Thoracic aorta (tissue), 2 donors: Measurements from ENCODE around the gene SBDS. TPM values are rescaled to one million over a fixed set of nuclear protein-coding genes. Genes with fewer than 3 reads are reported as not detected.
"Not testable (repeated sequence)": the region's sequence is repeated elsewhere in the genome, so short reads cannot be mapped to it uniquely, and the experiment has no call there.

Source experiments
- ATAC-seq: fragments of 150-250 bp; one replicate; pipeline ENCODE4 v1.8.0; 2017; ENCODE audit warnings: low read depth; ENCODE audit not compliant: insufficient number of reproducible peaks, low FRiP score
- DNase-seq: peaks from one replicate; pipeline ENCODE4 v3.0.0-alpha.2; 2020; ENCODE audit warnings: low spot score
- H3K27ac ChIP-seq, 2 donors: fragments of 200-600 bp; sonication (generic); 1 replicate in 1 of 2; 2 replicates in 1 of 2; pipeline ENCODE4 v1.5.1; 2016; ENCODE audit warnings: mild to moderate bottlenecking in 2 of 2, moderate library complexity in 2 of 2
- H3K27me3 ChIP-seq: fragments of 200-600 bp; sonication (generic); replicated peaks from 2 replicates; pipeline ENCODE4 v1.6.0; 2016; ENCODE audit warnings: mild to moderate bottlenecking; ENCODE audit not compliant: insufficient read depth
- H3K36me3 ChIP-seq: fragments of 200-600 bp; sonication (generic); one replicate; pipeline ENCODE4 v1.5.1; 2016
- H3K4me1 ChIP-seq, 2 donors: fragments of 200-600 bp; sonication (generic); 1 replicate in 1 of 2; 2 replicates in 1 of 2; pipeline versions ENCODE4 v1.5.1 to v1.6.0; 2016; ENCODE audit warnings: low read depth in 2 of 2, mild to moderate bottlenecking in 1 of 2; ENCODE audit not compliant: control insufficient read depth in 1 of 2
- H3K4me3 ChIP-seq: fragments of 200-600 bp; sonication (generic); 2 replicates; pipeline ENCODE4 v1.5.1; 2016; ENCODE audit warnings: mild to moderate bottlenecking
- H3K9me3 ChIP-seq: fragments of 200-600 bp; sonication (generic); 2 replicates; pipeline ENCODE4 v1.5.1; 2016
- CTCF ChIP-seq: fragments of 200-600 bp; sonication (generic); IDR thresholded peaks from one replicate; pipeline ENCODE4 v1.5.1; 2019; ENCODE audit warnings: antibody characterized with exemption
- total RNA-seq, 2 donors: library from RNA; depleted of rRNA; stranded (reverse); fragments of >200 nt; gene quantifications; one replicate each; pipeline versions ENCODE4 v1.1.0 to v1.2.3, GENCODE V29; 2016

SBDS gene
- total RNA-seq, 2 donors from 2014 or later = 191 to 202 TPM

- no peak overlapping the region for H3K27ac ChIP-seq
- DNase-seq = no peak
- H3K36me3 ChIP-seq = peaks cover 41% of the 10 kb centered on the region
Measured at GRCh38 chr7:67022511-67022910, 27.1 kb upstream of the SBDS start.

GRCh38 chr7:67021260-67021659 is 25.9 kb upstream of the SBDS start:
- Histone ChIP-seq H3K9me3 (no peaks in the 10 kb centered on the region), H3K36me3 (peaks cover 41% of the 10 kb centered on the region), H3K27me3 (no peaks in the 10 kb centered on the region), H3K4me1 (no peaks in the 10 kb centered on the region), H3K27ac (no peak overlapping the region), H3K4me3 (no peak overlapping the region)
- TF ChIP-seq CTCF = no peak
- no peak for DNase-seq
- no peak for ATAC-seq

More at GRCh38 chr7:67022511-67022910, 27.1 kb upstream of the SBDS start:
- Histone ChIP-seq H3K4me1 (no peaks in the 10 kb centered on the region), H3K27me3 (no peaks in the 10 kb centered on the region), H3K9me3 (no peaks in the 10 kb centered on the region), H3K4me3 (no peak overlapping the region)
- no peak for TF ChIP-seq CTCF
- ATAC-seq = no peak

- H3K4me1 ChIP-seq = no peaks in the 10 kb centered on the region
- H3K4me3 ChIP-seq = no peak overlapping the region
- no peak for DNase-seq
- ATAC-seq = no peak
- peaks cover 41% of the 10 kb centered on the region for H3K36me3 ChIP-seq
- no peaks in the 10 kb centered on the region for H3K9me3 ChIP-seq
- H3K27ac ChIP-seq = no peak overlapping the region
- H3K27me3 ChIP-seq = no peaks in the 10 kb centered on the region
- TF ChIP-seq CTCF = no peak
Measured at GRCh38 chr7:67019562-67020390, 24.4 kb upstream of the SBDS start.

- TF ChIP-seq CTCF = no peak
- DNase-seq (no peak), ATAC-seq (no peak)
- H3K36me3 ChIP-seq = peaks cover 41% of the 10 kb centered on the region
- H3K27ac ChIP-seq = no peak overlapping the region
- H3K4me1 ChIP-seq = no peaks in the 10 kb centered on the region
- H3K9me3 ChIP-seq = no peaks in the 10 kb centered on the region
- H3K4me3 ChIP-seq = no peak overlapping the region
- H3K27me3 ChIP-seq = no peaks in the 10 kb centered on the region
Measured at GRCh38 chr7:67018940-67019339, 23.6 kb upstream of the SBDS start.

- not testable (repeated sequence) for H3K4me3 ChIP-seq, H3K27ac ChIP-seq, DNase-seq, H3K27me3 ChIP-seq, H3K9me3 ChIP-seq, H3K4me1 ChIP-seq, ATAC-seq
- H3K36me3 ChIP-seq = peaks cover 41% of the 10 kb centered on the region
Measured at GRCh38 chr7:67017971-67018370, 22.6 kb upstream of the SBDS start.

- H3K4me3 ChIP-seq, DNase-seq, ATAC-seq, H3K27ac ChIP-seq, H3K9me3 ChIP-seq, H3K4me1 ChIP-seq, H3K27me3 ChIP-seq: not testable (repeated sequence)
- peaks cover 25% of the 10 kb centered on the region for H3K36me3 ChIP-seq
Measured at GRCh38 chr7:67014076-67014622, 18.8 kb upstream of the SBDS start.

GRCh38 chr7:67009677-67010076 is 14.3 kb upstream of the SBDS start:
- H3K36me3 ChIP-seq = peaks cover 16% of the 10 kb centered on the region
- H3K4me3 ChIP-seq, H3K27ac ChIP-seq, DNase-seq, ATAC-seq, H3K4me1 ChIP-seq, H3K9me3 ChIP-seq, H3K27me3 ChIP-seq: not testable (repeated sequence)
